ENCODE results near the gene RNU11.
"Not testable (repeated sequence)": the region's sequence is repeated elsewhere in the genome, so short reads cannot be mapped to it uniquely, and the experiment has no call there.

Gene RNU11

GRCh38 chr1:28675924-28676257 lies 27.5 kb downstream of the RNU11 start:
- no peak for ATAC-seq (ENCODE audit: low read depth)
- no peak overlapping the region for H3K4me3 Mint-ChIP-seq
- no peaks in the 10 kb centered on the region for H3K9me3 Mint-ChIP-seq
- H3K4me1 Mint-ChIP-seq: peaks cover 3% of the 10 kb centered on the region
- H3K27ac Mint-ChIP-seq: no peak overlapping the region
- DNase-seq (ENCODE audit: low spot score in 2 of 2): no peak
- H3K27me3 Mint-ChIP-seq: no peaks in the 10 kb centered on the region
- peaks cover 4% of the 10 kb centered on the region for H3K36me3 Mint-ChIP-seq

GRCh38 chr1:28680151-28680550 lies 31.8 kb downstream of the RNU11 start:
- no peaks in the 10 kb centered on the region for H3K27me3 Mint-ChIP-seq
- H3K4me1 Mint-ChIP-seq: peaks cover 7% of the 10 kb centered on the region
- H3K27ac Mint-ChIP-seq: no peak overlapping the region

GRCh38 chr1:28682840-28683239 lies 34.4 kb downstream of the RNU11 start:
- H3K27me3 Mint-ChIP-seq: no peaks in the 10 kb centered on the region
- no peak for ATAC-seq (ENCODE audit: low read depth)
- no peaks in the 10 kb centered on the region for H3K9me3 Mint-ChIP-seq
- H3K36me3 Mint-ChIP-seq: peaks cover 16% of the 10 kb centered on the region
- no peak overlapping the region for H3K4me3 Mint-ChIP-seq
- peaks cover 7% of the 10 kb centered on the region for H3K4me1 Mint-ChIP-seq
- DNase-seq (ENCODE audit: low spot score in 2 of 2): no peak
- no peak overlapping the region for H3K27ac Mint-ChIP-seq

More at GRCh38 chr1:28680151-28680550, 31.8 kb downstream of the RNU11 start:
- Mint-ChIP-seq H3K9me3 (no peaks in the 10 kb centered on the region), H3K36me3 (peaks cover 15% of the 10 kb centered on the region), H3K4me3 (no peak overlapping the region)
- DNase-seq (ENCODE audit: low spot score in 2 of 2) (no peak), ATAC-seq (ENCODE audit: low read depth) (no peak)

GRCh38 chr1:28684937-28685336 lies 36.5 kb downstream of the RNU11 start:
- Mint-ChIP-seq H3K4me1 (peaks cover 7% of the 10 kb centered on the region), H3K27ac (no peak overlapping the region), H3K27me3 (no peaks in the 10 kb centered on the region), H3K4me3 (no peak overlapping the region), H3K9me3 (no peaks in the 10 kb centered on the region), H3K36me3 (peaks cover 17% of the 10 kb centered on the region)
- no peak for DNase-seq (ENCODE audit: low spot score in 2 of 2)
- ATAC-seq (ENCODE audit: low read depth): no peak

DNA sequence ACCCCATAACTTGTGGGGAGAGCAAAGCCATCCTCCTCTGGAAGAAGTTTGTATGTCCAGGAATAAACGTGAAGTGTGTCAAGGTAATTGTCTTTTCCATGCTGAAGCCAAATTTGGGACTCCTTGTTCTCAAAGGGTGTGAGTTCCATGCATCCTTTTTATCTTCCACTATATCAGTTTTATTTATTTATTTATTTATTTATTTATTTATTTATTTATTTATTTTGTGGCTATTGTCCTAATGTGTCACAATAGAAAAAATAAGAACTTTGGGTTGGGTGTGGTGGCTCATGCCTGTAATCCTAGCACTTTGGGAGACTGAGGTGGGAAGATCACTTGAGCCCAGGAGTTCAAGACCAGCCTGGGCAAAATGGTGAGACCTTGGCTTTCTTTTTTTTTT lies 43.2 kb downstream of the RNU11 start:
- H3K4me1 Mint-ChIP-seq; H3K27me3 Mint-ChIP-seq; H3K9me3 Mint-ChIP-seq; DNase-seq (ENCODE audit: low spot score in 2 of 2); ATAC-seq (ENCODE audit: low read depth); H3K4me3 Mint-ChIP-seq: not testable (repeated sequence)
- Mint-ChIP-seq H3K36me3 (peaks cover 13% of the 10 kb centered on the region), H3K27ac (peak overlapping the region; percentile 36)

All from memory B cell (primary cell).